Measurements from ENCODE around the gene B4GALNT3. TPM values are rescaled to one million over a fixed set of nuclear protein-coding genes. Genes with fewer than 3 reads are reported as not detected.
A peak's percentile ranks its signal among the peaks of the same experiment; 100 is the strongest.

Gene B4GALNT3
- total and polyA plus RNA-seq, 2 of the 13 experiments (the other 11 are each of a cell fraction or from before 2014, with no cell fraction given), result 3.2 to 4.4 TPM

DNA sequence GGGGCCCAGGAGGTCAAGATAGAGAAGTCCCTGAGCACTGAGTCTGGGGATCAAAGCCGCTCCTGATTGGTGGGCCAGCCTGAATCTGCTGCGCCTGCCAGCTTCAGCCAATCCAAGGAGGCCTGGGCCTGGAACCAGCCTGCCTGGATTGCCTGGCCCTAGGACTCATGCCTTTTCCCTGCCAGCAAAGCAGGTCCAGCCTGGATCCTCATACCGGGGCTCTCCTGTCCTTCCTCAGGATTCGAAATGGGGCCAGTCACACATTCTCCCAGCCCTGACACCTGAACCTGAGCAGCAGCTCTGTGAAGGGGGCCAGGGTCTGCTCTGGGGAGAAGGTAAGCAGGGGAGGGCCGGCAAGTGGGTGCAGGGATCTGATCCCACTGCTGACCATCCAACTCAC is 121.6 kb downstream of the B4GALNT3 start:
- no peak for FAIRE-seq
- in situ Hi-C loops (cut with HindIII; ENCODE audit: extremely low pct_ligation_motif_present, low pct_unique_long_range_greater_than_20kb), result no loop called here
- peak overlapping the region; percentile 47 for H3K27ac ChIP-seq (ENCODE audit: extremely low read length, insufficient read depth, low read length)

More for the DNA sequence above, 121.6 kb downstream of the B4GALNT3 start:
- no peaks in the 10 kb centered on the region for H3K27me3 ChIP-seq (ENCODE audit: control insufficient read depth in 1 of 2, insufficient read depth in 2 of 2, low read length in 2 of 2)
- CTCF ChIA-PET (ENCODE audit: low intra/inter-chr PET ratio, low total read pairs), result no interaction called here
- no peak overlapping the region for H3K4me3 ChIP-seq (replicated peaks in 1 of 3; ENCODE audit: insufficient read depth in 1 of 3, low read depth in 2 of 3, low read length in 3 of 3)
- ATAC-seq (no peak), DNase-seq (ENCODE audit: low spot score) (no peak)
- BruUV-seq (replicated peaks), result no TSS peak
- intact Hi-C loops (cut with micrococcal nuclease; ENCODE audit: unreplicated experiment), result no loop called here
- H3K4me2 ChIP-seq (ENCODE audit: low read depth, low read length), result peak overlapping the region; percentile 15; the same call in 1 of the 2 replicates
- WGBS (ENCODE audit: low lambda C conversion rate), result 80% methylated on average over 1 of the region's 5 CpGs
- no peaks in the 10 kb centered on the region for H3K9me3 ChIP-seq (ENCODE audit: low read length)
- H3K9ac ChIP-seq (ENCODE audit: insufficient read depth, low read depth, low read length), result no peak overlapping the region
- POLR2A ChIA-PET, result no interaction called here
- H3K36me3 ChIP-seq (replicated peaks in 1 of 2; ENCODE audit: control insufficient read depth in 1 of 2, insufficient read depth in 2 of 2, low read length in 2 of 2), result no peaks in the 10 kb centered on the region
- no peaks in the 10 kb centered on the region for H3K79me2 ChIP-seq (ENCODE audit: insufficient read depth, low read length)
- no peak overlapping the region for H2AFZ ChIP-seq (ENCODE audit: low read length)
- H3K4me1 ChIP-seq (ENCODE audit: insufficient read depth, low read length), result peaks cover 97% of the 10 kb centered on the region
- no peaks in the 10 kb centered on the region for H4K20me1 ChIP-seq (ENCODE audit: insufficient read depth, low read length)
- peak; percentile 65 for TF ChIP-seq ZNF687 (CRISPR knock-in tag; IDR thresholded peaks at IDR 0.05)
- TF ChIP-seq GPBP1L1 (CRISPR knock-in tag; IDR thresholded peaks at IDR 0.05), result no peak
